ENCODE data around the gene USP14.
"Not testable (repeated sequence)": the region's sequence is repeated elsewhere in the genome, so short reads cannot be mapped to it uniquely, and the experiment has no call there.

DNA sequence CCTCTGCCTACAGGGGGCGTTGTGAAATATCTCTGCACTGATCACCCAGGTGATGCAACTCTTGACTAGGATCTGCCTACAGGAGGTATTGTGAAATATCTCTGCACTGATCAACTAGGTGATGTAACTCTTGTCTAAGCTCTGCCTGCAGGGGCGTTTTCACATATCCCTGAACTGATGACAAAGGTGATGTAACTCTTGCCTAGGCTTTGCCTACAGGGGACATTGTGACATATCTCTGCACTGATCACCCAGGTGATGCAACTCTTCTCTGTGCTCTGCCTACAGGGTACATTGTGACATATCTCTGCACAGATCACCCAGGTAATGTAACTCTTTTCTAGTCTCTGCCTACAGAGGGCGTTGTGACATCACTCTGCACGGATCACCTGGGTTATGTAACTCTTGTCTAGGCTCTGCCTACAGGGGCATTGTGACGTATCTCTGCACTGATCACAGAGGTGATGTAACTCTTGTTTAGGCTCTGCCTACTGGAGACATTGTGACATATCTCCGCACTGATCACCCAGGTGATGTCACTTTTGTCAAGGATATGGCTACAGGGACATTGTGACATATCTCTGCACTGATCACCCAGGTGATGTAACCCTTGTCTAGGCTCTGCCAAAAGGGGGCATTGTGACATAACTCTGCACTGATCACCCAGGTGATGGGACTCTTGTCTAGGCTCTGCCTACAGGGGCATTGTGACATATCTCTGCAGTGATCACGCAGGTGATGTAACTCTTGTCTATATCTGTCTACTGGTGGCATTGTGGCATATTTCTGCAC lies 49.0 kb upstream of the USP14 start:
- TF ChIP-seq EZH2 (IDR thresholded peaks at IDR 0.05; ENCODE audit: insufficient read depth, poor library complexity, severe bottlenecking); EZH2phosphoT487 (IDR thresholded peaks at IDR 0.05; ENCODE audit: insufficient read depth, low read depth): not testable (repeated sequence)

Data from GM23248 (cell line).